Liver (tissue), 9 donors: ENCODE results near the gene C1orf50. TPM values are rescaled to one million over a fixed set of nuclear protein-coding genes. Genes with fewer than 3 reads are reported as not detected.
"Not testable (repeated sequence)": the region's sequence is repeated elsewhere in the genome, so short reads cannot be mapped to it uniquely, and the experiment has no call there.

Experiments
- DNase-seq: peaks from one replicate; pipeline ENCODE4 v3.0.0-alpha.2; 2017; ENCODE audit warnings: low spot score
- H3K27ac ChIP-seq, 2 donors: one replicate each; pipeline ENCODE4 v1.7.0; 2013; ENCODE audit warnings: inconsistent platforms in 2 of 2, low read length in 2 of 2, control low read depth in 1 of 2, low read depth in 1 of 2, mild to moderate bottlenecking in 1 of 2
- H3K27me3 ChIP-seq, 4 donors: one replicate each; pipeline versions ENCODE4 v1.6.1 to v1.7.0; 2013; ENCODE audit warnings: low read length in 3 of 4, inconsistent platforms in 1 of 4, mild to moderate bottlenecking in 1 of 4, moderate library complexity in 1 of 4; ENCODE audit not compliant: control insufficient read depth in 4 of 4, insufficient read depth in 4 of 4
- H3K36me3 ChIP-seq, 4 donors: one replicate each; pipeline versions ENCODE4 v1.6.1 to v1.7.0; 2013; ENCODE audit warnings: low read length in 3 of 4, mild to moderate bottlenecking in 3 of 4, low read depth in 1 of 4, moderate library complexity in 1 of 4; ENCODE audit not compliant: control insufficient read depth in 4 of 4, insufficient read depth in 3 of 4
- H3K4me1 ChIP-seq, 4 donors: one replicate each; pipeline versions ENCODE4 v1.6.1 to v1.7.0; 2013; ENCODE audit warnings: low read length in 3 of 4, mild to moderate bottlenecking in 3 of 4, moderate library complexity in 1 of 4; ENCODE audit not compliant: control insufficient read depth in 4 of 4, insufficient read depth in 4 of 4
- H3K4me3 ChIP-seq, 3 donors: one replicate each; pipeline versions ENCODE4 v1.6.1 to v1.7.0; 2013; ENCODE audit warnings: low read length in 3 of 3, control low read depth in 1 of 3, low read depth in 1 of 3, mild to moderate bottlenecking in 1 of 3
- H3K9ac ChIP-seq, 2 donors: one replicate each; pipeline ENCODE4 v1.7.0; 2013; ENCODE audit warnings: low read length in 2 of 2, mild to moderate bottlenecking in 2 of 2, moderate library complexity in 2 of 2, control low read depth in 1 of 2, low read depth in 1 of 2
- H3K9me3 ChIP-seq, 4 donors: one replicate each; pipeline versions ENCODE4 v1.6.1 to v1.7.0; 2013; ENCODE audit warnings: low read length in 3 of 4; ENCODE audit not compliant: control insufficient read depth in 4 of 4
- CTCF ChIP-seq: fragments of 150-350 bp; IDR thresholded peaks from 2 replicates; pipeline ENCODE4 v1.5.1; 2017; ENCODE audit warnings: improper control_type of control experiment, low read depth, low read length; ENCODE audit not compliant: missing input control
- EGR1 ChIP-seq, 2 donors: IDR thresholded peaks; 2 replicates each; pipeline ENCODE4 v1.6.1; 2016 to 2018; ENCODE audit warnings: antibody characterized with exemption in 2 of 2, low read depth in 2 of 2
- FOXA1 ChIP-seq: IDR thresholded peaks from 2 replicates; pipeline ENCODE4 v1.6.1; 2016; ENCODE audit warnings: antibody characterized with exemption
- FOXA2 ChIP-seq: IDR thresholded peaks from 2 replicates; pipeline ENCODE4 v1.6.1; 2016; ENCODE audit warnings: antibody characterized with exemption
- JUND ChIP-seq, 2 donors: IDR thresholded peaks; 2 replicates each; pipeline ENCODE4 v1.6.1; 2016; ENCODE audit warnings: antibody characterized with exemption in 2 of 2
- MAX ChIP-seq: IDR thresholded peaks from 2 replicates; pipeline ENCODE4 v1.6.1; 2016; ENCODE audit warnings: antibody characterized with exemption
- NR2F2 ChIP-seq: IDR thresholded peaks from 2 replicates; pipeline ENCODE4 v1.6.1; 2016; ENCODE audit warnings: antibody characterized with exemption
- REST ChIP-seq: IDR thresholded peaks from 2 replicates; pipeline ENCODE4 v1.6.1; 2016; ENCODE audit warnings: antibody characterized with exemption, mild to moderate bottlenecking
- RXRA ChIP-seq, 2 donors: IDR thresholded peaks; 2 replicates each; pipeline ENCODE4 v1.6.1; 2017 to 2018; ENCODE audit warnings: antibody characterized with exemption in 2 of 2, mild to moderate bottlenecking in 1 of 2
- ZBTB33 ChIP-seq: IDR thresholded peaks from 2 replicates; pipeline ENCODE4 v1.6.1; 2016; ENCODE audit warnings: antibody characterized with exemption
- WGBS: extraction: QIAGEN DNeasy Blood & Tissue Kit; methylation state at CpG from one replicate; pipeline ENCODE4 v1.1.7; 2013; 5-methylcytosine and 5-hydroxymethylcytosine counted together
- polyA plus RNA-seq, 2 donors: library from polyadenylated mRNA; stranded (reverse) in 1 of 2; unstranded in 1 of 2; fragments of 200-250 nt in 1 of 2; fragments of >200 nt in 1 of 2; fragmentation: Nextera tagmentation in 1 of 2; extraction: Ambion mirVana in 1 of 2; gene quantifications; one replicate each; pipeline versions ENCODE4 v1.2.1 to v1.2.3, GENCODE V29; 2013 to 2015
- total RNA-seq, 2 donors: library from RNA; depleted of rRNA; stranded (reverse); fragments of >200 nt; gene quantifications; one replicate each; pipeline ENCODE4 v1.2.3, GENCODE V29; 2014
- donor health status: healthy.
- donor health status: healthy.
- donor health status: healthy.
- donor health status: healthy.
- donor health status: healthy.

Gene C1orf50
- total and polyA plus RNA-seq, 4 donors = 2.6 to 5.8 (median 3.5) TPM

GRCh38 chr1:42720868-42721267, 46.2 kb upstream of the C1orf50 start:
- Histone ChIP-seq H3K4me1 (peaks cover 0 to 4% (median 0%) of the 10 kb centered on the region in 4 donors), H3K4me3 (no peak overlapping the region), H3K36me3 (peaks cover 0 to 3% (median under 1%) of the 10 kb centered on the region in 4 donors), H3K9ac (no peak overlapping the region), H3K27ac (no peak overlapping the region), H3K27me3 (no peaks in the 10 kb centered on the region), H3K9me3 (no peaks in the 10 kb centered on the region)
- 62% methylated on average over 1 of the region's 1 CpG for WGBS
- TF ChIP-seq EGR1 (IDR thresholded peaks at IDR 0.05; ENCODE audit: low read depth in 2 of 2) (no peak), MAX (no peak), ZBTB33 (no peak), NR2F2 (no peak)
- DNase-seq = no peak

GRCh38 chr1:42721926-42722325, 45.1 kb upstream of the C1orf50 start:
- TF ChIP-seq CTCF (no peak), REST (no peak), ZBTB33 (no peak), NR2F2 (no peak), MAX (no peak), RXRA (IDR thresholded peaks at IDR 0.05) (no peak), JUND (IDR thresholded peaks at IDR 0.05) (no peak), FOXA1 (no peak), FOXA2 (no peak), EGR1 (IDR thresholded peaks at IDR 0.05; ENCODE audit: low read depth in 2 of 2) (no peak)
- Histone ChIP-seq H3K4me1 (peaks cover 0 to 4% (median 0%) of the 10 kb centered on the region in 4 donors), H3K4me3 (no peak overlapping the region), H3K9me3 (no peaks in the 10 kb centered on the region), H3K36me3 (peaks cover 0 to 3% (median under 1%) of the 10 kb centered on the region in 4 donors), H3K27ac (no peak overlapping the region), H3K27me3 (no peaks in the 10 kb centered on the region), H3K9ac (no peak overlapping the region)
- DNase-seq = no peak
- WGBS = 95% methylated on average over 3 of the region's 3 CpGs

- not testable (repeated sequence) for H3K4me1 ChIP-seq
These were observed 44.6 kb upstream of the C1orf50 start for GRCh38 chr1:42722403-42722802.

More at GRCh38 chr1:42722403-42722802, 44.6 kb upstream of the C1orf50 start:
- not testable (repeated sequence) for H3K36me3 ChIP-seq, H3K9me3 ChIP-seq, H3K27ac ChIP-seq, H3K4me3 ChIP-seq, H3K27me3 ChIP-seq, H3K9ac ChIP-seq, DNase-seq
- 94% methylated on average over 2 of the region's 2 CpGs for WGBS
